ENCODE data around the gene SNHG17.
A peak's percentile ranks its signal among the peaks of the same experiment; 100 is the strongest.
"Not testable (repeated sequence)": the region's sequence is repeated elsewhere in the genome, so short reads cannot be mapped to it uniquely, and the experiment has no call there.

The SNHG17 gene

GRCh38 chr20:38447931-38448675 is 13.0 kb upstream of the SNHG17 start:
- peak; percentile 42 for DNase-seq (ENCODE audit: low spot score)

- DNase-seq (ENCODE audit: low spot score): no peak
Measured at GRCh38 chr20:38447251-38447661, 12.1 kb upstream of the SNHG17 start.

GRCh38 chr20:38446441-38447209 is 11.5 kb upstream of the SNHG17 start:
- DNase-seq (ENCODE audit: low spot score): peak; percentile 83

DNA sequence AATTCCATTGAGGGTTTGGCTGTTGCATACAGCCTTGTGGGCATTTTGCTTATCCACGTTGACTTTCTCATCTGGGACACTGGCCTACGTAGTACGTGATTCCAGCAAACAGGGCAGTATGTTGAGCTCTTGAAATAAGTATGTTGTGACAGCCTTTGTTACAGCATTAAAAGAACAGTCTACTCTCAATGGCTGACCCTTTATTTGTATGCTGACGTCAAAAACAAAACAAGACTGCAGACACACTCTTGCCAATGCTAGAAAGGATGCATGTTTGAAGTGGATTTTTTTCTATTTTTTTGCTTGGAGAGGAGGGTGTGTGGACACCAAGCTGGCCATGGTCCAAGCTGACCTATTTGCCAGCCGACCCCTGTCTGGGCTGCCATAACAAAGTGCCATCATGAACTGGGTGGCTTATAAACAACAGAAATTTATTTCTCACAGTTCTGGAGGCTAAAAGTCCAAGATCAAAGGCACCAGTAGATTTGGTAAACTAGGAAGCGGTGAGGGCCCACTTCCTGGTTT is 10.8 kb upstream of the SNHG17 start:
- no peak for DNase-seq (ENCODE audit: low spot score)

- no peak for DNase-seq (ENCODE audit: low spot score)
Measured at GRCh38 chr20:38445381-38445796, 10.3 kb upstream of the SNHG17 start.

GRCh38 chr20:38441916-38442315 is 6.8 kb upstream of the SNHG17 start:
- no peak for DNase-seq (ENCODE audit: low spot score)

- not testable (repeated sequence) for DNase-seq (ENCODE audit: low spot score)
Measured at GRCh38 chr20:38441110-38441509, 6.0 kb upstream of the SNHG17 start.

DNA sequence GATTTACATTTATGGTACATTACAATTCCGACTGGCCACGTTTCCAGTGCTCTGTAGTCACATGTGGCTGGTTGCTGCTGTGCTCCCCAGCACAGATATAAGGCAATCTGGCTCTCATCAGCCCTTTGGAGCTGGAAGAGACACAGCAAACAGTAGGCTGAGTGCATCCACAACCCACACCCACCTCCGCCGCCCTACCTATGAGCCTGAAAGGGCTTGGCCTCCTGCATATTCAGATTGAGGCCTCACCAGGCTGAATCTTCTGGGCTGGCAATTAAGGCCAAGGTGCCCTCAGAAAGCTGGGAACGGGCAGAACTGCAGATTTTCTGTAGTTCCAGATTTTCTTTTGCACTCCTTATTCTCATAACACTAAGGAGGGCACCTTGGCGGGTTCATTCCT is 2.7 kb upstream of the SNHG17 start:
- no peak for DNase-seq (ENCODE audit: low spot score)

GRCh38 chr20:38435555-38435939 is 419 bp upstream of the SNHG17 start:
- no peak for DNase-seq (ENCODE audit: low spot score)

- DNase-seq (ENCODE audit: low spot score): no peak
Measured at GRCh38 chr20:38434301-38434741, 807 bp downstream of the SNHG17 start.

GRCh38 chr20:38433304-38433972 is 1.7 kb downstream of the SNHG17 start:
- no peak for DNase-seq (ENCODE audit: low spot score)

DNA sequence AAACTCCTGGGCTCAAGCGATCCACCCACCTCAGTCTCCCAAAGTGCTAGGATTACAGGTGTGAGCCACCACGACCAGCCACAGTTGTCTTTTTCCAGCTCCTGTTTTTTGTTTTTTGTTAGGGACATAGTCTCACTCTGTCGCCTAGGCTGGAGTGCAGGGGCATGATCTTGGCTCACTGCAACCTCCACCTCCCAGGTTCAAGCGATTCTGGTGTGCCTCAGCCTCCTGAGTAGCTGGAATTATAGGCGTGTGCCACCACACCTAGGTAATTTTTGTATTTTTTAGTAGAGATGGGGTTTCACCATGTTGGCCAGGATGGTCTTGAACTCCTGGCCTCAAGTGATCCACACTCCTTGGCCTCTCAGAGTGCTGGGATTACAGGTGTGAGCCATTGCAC is 2.3 kb downstream of the SNHG17 start:
- not testable (repeated sequence) for DNase-seq (ENCODE audit: low spot score)

DNA sequence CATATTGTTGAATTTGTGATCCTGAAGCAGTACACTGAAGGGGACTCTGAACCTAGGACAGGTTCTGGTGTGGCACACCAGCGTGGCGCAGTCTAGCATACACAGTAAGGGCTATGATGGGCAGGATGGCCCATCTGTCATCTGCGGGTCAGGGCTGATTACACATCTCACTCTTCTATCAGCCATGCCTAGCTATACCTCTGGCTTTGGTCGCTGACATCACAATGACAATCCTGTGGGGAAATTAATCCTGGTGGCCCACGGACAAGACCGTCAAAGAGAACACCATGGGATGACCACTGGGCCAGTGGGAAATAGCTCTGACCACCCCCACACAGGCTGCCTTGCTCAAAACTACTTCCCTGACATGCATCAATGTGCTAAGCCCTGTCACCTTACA is 2.8 kb downstream of the SNHG17 start:
- DNase-seq (ENCODE audit: low spot score): no peak

GRCh38 chr20:38430679-38431325 is 4.3 kb downstream of the SNHG17 start:
- no peak for DNase-seq (ENCODE audit: low spot score)

- no peak for DNase-seq (ENCODE audit: low spot score)
Measured at GRCh38 chr20:38429301-38429700, 5.8 kb downstream of the SNHG17 start.

DNA sequence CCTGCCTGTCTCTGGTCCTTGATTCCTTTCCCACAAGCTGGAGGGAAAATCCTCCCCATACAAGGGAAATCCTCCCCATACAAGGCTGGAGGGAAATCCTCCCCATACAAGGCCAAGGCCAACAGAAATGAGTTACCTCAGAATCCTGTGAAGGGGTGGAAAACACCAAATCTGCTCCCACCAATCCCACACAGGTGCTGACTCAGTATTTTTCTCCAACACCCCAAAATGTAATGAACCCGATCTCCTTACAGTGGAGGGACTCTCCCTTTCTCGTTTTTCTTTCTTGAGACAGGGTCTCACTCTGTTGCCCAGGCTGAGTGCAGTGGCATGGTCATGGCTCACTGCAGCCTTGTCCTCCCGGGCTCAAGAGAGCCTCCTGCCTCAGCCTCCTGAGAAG is 6.3 kb downstream of the SNHG17 start:
- no peak for DNase-seq (ENCODE audit: low spot score)

DNA sequence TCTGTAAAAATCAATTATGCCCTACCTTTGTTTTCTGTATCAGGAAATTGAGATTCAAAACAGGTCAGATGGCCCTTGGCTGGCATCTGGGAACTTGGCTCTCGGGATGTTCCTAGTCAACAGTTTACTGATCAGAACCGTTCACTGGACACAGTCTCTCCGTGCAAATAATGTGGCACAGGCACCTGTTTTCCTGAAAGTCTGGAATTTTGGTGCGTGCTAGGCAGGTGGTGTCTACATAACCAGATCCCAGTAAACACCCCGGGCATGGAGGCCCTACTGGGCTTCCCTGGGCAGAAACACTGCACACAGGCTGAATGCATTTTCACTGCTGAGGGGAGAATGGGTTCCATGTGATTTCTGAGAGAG is 7.5 kb downstream of the SNHG17 start:
- no peak for DNase-seq (ENCODE audit: low spot score)

GRCh38 chr20:38426006-38426897 is 8.9 kb downstream of the SNHG17 start:
- no peak for DNase-seq (ENCODE audit: low spot score)

- DNase-seq (ENCODE audit: low spot score): no peak
Measured at GRCh38 chr20:38424401-38424800, 10.7 kb downstream of the SNHG17 start.

DNA sequence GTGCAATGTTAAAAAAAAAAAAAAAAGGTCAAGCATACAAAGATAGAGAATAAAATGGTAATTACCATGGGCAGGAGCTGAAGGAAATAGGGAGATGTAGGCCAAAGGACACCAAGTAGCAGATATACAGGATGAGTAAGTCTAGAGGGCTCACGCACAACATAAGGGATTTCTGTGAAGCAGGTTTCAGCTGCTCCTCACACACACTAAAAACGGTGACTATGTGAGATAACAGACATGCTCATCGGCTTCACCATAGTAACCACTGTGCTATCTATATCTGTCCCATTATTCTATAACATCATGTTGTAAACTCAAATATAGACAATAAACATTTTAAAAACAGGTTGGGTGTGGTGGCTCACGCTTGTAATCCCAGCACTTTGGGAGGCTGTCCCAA is 11.6 kb downstream of the SNHG17 start:
- no peak for DNase-seq (ENCODE audit: low spot score)

DNA sequence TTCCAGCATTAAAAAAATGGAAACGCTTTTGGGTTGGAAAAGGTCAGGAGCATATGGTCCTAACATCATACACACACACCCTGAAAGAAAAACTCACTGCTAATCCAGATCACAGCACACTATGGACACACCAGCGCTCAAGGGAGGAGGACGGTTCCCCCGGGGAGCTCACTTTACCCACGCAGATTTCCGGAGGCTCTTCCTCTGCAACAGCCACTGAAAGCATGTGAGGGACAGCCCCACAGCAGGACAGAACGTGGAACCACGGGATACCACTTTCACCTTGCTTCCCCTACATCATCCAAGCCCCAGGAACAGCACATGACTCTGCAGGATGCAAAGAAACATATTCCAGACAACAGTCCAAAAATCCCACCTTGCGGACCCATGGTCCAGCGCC is 13.2 kb downstream of the SNHG17 start:
- no peak for DNase-seq (ENCODE audit: low spot score)
